Loucy (cell line): ENCODE data around the gene FKBP1A.

Experiments
- H2AFZ ChIP-seq: fragments of 200-600 bp; sonication (generic); 2 replicates; pipeline ENCODE4 v1.6.0; 2016; ENCODE audit warnings: antibody characterized with exemption, mild to moderate bottlenecking, low read length, moderate library complexity
- H3F3A ChIP-seq: fragments of 200-600 bp; 2 replicates; pipeline ENCODE4 v1.6.0; 2016; ENCODE audit warnings: antibody characterized with exemption, low read depth, mild to moderate bottlenecking
- H3K27me3 ChIP-seq: fragments of 200-600 bp; sonication (generic); 2 replicates; pipeline ENCODE4 v1.6.1; 2014; ENCODE audit warnings: low read length, mild to moderate bottlenecking; ENCODE audit not compliant: insufficient read depth, poor library complexity, severe bottlenecking
- H3K36me3 ChIP-seq: fragments of 200-600 bp; sonication (generic); 2 replicates; pipeline ENCODE4 v1.6.1; 2016; ENCODE audit warnings: low read length; ENCODE audit not compliant: insufficient read depth
- H3K4me1 ChIP-seq: fragments of 200-600 bp; sonication (generic); 2 replicates; pipeline ENCODE4 v1.5.1; 2014; ENCODE audit warnings: low read length, mild to moderate bottlenecking; ENCODE audit not compliant: insufficient read depth, poor library complexity, severe bottlenecking
- H3K4me2 ChIP-seq: fragments of 200-600 bp; sonication (generic); 2 replicates; pipeline ENCODE4 v1.6.0; 2014; ENCODE audit warnings: antibody characterized with exemption, low read length, low read depth, mild to moderate bottlenecking; ENCODE audit not compliant: poor library complexity, severe bottlenecking
- H3K4me3 ChIP-seq: fragments of 200-600 bp; sonication (generic); 2 replicates; pipeline ENCODE4 v1.5.1; 2014; ENCODE audit warnings: low read length, mild to moderate bottlenecking, mixed read lengths; ENCODE audit not compliant: poor library complexity, severe bottlenecking
- H3K79me2 ChIP-seq: fragments of 200-600 bp; sonication (generic); 2 replicates; pipeline ENCODE4 v1.6.1; 2014; ENCODE audit warnings: low read length; ENCODE audit not compliant: insufficient read depth
- H3K9ac ChIP-seq: fragments of 200-600 bp; sonication (generic); 2 replicates; pipeline ENCODE4 v1.6.0; 2014; ENCODE audit warnings: mild to moderate bottlenecking, low read depth, low read length, moderate library complexity; ENCODE audit not compliant: poor library complexity, severe bottlenecking
- H3K9me2 ChIP-seq: fragments of 200-600 bp; sonication (generic); replicated peaks from 2 replicates; pipeline ENCODE4 v1.6.1; 2016; ENCODE audit warnings: low read depth, low read length, mixed read lengths
- H3K9me3 ChIP-seq: fragments of 200-600 bp; sonication (generic); 2 replicates; pipeline ENCODE4 v1.6.1; 2014; ENCODE audit warnings: mild to moderate bottlenecking, antibody characterized with exemption, low read length, low read depth; ENCODE audit not compliant: insufficient read depth
- H4K20me1 ChIP-seq: fragments of 200-600 bp; sonication (generic); 2 replicates; pipeline ENCODE4 v1.6.0; 2014; ENCODE audit warnings: antibody characterized with exemption, low read length, mild to moderate bottlenecking; ENCODE audit not compliant: insufficient read depth, poor library complexity, severe bottlenecking
- EZH2phosphoT487 ChIP-seq: fragments of 200-600 bp; IDR thresholded peaks from 2 replicates; pipeline ENCODE4 v1.6.1; 2018; ENCODE audit warnings: antibody characterized with exemption, mild to moderate bottlenecking, moderate library complexity, borderline replicate concordance
- TF ChIP-seq, protein P1 (sequence below): fragments of 200-600 bp; sonication (generic); conservative IDR thresholded peaks from 2 replicates; pipeline ENCODE4 v1.5.1; 2014; ENCODE audit warnings: mild to moderate bottlenecking, antibody characterized with exemption, low read length

Gene FKBP1A

DNA sequence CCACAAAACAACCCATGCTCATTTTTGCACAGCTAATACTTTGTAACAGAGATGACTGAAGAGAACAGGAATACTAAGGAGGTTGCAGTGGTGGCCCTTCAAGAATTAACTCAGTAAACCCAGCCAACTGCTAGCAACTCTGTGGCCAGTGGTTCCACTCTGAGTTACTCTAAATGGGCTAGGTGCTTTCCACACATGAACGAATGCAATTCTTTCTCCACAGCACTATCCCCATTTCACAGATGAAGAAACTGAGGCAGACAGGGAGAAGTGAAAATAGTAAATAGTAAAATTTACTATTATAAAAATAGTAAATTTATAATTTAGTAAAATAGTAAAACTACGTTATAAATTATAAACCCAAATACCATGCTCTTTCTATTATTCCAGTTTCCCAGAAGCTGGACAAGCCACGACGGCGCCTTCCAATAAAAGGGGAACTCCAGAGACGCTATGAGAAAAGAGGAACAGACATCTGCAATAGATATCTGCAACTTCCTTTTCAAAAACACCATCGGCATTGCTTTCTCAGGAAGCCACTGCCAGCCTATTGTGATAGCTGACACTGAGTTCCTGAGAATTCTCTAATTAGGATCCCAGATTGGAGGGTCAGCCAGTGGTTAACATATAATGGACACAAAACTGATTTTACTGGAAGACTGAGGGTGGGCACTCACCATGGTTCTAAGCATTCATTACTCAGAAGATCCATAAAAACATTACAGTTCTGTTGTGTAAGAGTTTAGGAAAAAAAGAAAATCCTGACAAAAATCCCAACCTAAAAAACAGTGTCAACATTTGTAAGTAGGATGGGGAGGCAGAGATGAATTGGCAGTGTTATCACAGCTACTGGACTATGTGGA is 16.2 kb downstream of the FKBP1A start:
- peaks cover 78% of the 10 kb centered on the region for H4K20me1 ChIP-seq
- no peaks in the 10 kb centered on the region for H3K9me3 ChIP-seq
- no peak overlapping the region for H3K4me3 ChIP-seq
- TF ChIP-seq, protein P1, sequence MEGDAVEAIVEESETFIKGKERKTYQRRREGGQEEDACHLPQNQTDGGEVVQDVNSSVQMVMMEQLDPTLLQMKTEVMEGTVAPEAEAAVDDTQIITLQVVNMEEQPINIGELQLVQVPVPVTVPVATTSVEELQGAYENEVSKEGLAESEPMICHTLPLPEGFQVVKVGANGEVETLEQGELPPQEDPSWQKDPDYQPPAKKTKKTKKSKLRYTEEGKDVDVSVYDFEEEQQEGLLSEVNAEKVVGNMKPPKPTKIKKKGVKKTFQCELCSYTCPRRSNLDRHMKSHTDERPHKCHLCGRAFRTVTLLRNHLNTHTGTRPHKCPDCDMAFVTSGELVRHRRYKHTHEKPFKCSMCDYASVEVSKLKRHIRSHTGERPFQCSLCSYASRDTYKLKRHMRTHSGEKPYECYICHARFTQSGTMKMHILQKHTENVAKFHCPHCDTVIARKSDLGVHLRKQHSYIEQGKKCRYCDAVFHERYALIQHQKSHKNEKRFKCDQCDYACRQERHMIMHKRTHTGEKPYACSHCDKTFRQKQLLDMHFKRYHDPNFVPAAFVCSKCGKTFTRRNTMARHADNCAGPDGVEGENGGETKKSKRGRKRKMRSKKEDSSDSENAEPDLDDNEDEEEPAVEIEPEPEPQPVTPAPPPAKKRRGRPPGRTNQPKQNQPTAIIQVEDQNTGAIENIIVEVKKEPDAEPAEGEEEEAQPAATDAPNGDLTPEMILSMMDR: no peak
- no peak for TF ChIP-seq EZH2phosphoT487
- H3K9me2 ChIP-seq: no peaks in the 10 kb centered on the region
- peaks cover 38% of the 10 kb centered on the region for H3K36me3 ChIP-seq
- no peaks in the 10 kb centered on the region for H3F3A ChIP-seq
- H3K79me2 ChIP-seq: peaks cover 85% of the 10 kb centered on the region
- H3K4me2 ChIP-seq: no peak overlapping the region
- H3K9ac ChIP-seq: no peak overlapping the region
- H2AFZ ChIP-seq: no peak overlapping the region
- H3K27me3 ChIP-seq: no peaks in the 10 kb centered on the region
- peaks cover 28% of the 10 kb centered on the region for H3K4me1 ChIP-seq

DNA sequence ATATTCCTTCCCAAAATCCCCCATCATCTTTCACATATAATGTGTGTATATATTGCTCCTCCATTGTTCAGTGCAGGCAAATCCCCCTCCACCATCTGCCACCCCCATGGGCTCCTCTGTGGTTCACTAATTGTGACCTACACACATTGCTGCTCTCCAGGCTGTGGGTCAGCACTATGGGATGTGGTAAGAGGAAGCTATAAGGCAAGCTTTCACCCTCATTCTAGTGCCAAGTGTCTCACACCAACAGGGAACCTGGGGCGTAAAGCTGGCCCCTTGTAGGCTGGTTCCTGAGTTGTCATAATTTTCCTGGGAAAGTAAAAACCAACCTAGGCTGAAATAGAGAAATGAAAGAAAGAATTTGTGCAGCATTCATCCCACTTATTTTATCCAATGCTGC is 16.8 kb downstream of the FKBP1A start:
- Histone ChIP-seq H3K36me3 (peaks cover 44% of the 10 kb centered on the region), H3K4me3 (no peak overlapping the region), H3K79me2 (peaks cover 80% of the 10 kb centered on the region), H3K27me3 (no peaks in the 10 kb centered on the region), H3K9me2 (no peaks in the 10 kb centered on the region), H3F3A (no peaks in the 10 kb centered on the region), H3K9me3 (no peaks in the 10 kb centered on the region), H3K9ac (no peak overlapping the region), H3K4me2 (no peak overlapping the region), H2AFZ (no peak overlapping the region), H4K20me1 (peaks cover 74% of the 10 kb centered on the region), H3K4me1 (peaks cover 22% of the 10 kb centered on the region)
- TF ChIP-seq EZH2phosphoT487: no peak
- TF ChIP-seq, protein P1: no peak

DNA sequence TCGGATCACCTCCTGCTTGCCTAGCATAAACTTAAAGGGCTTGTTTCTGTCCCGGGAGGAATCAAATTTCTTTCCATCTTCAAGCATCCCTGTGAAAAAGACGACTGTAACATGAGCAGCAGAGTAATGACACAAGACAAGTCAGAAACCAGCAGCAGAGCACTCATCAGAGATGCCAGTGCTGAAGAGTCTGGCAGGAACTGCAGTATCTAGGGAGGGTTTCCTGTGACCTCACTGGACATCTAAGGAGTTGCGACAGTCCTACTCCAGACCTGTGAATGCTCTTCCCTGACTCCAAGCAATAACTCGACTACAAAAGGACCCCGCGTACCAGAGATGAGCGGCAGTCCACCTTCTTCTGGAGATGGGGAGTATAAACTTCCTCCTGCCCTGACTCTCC is 17.3 kb downstream of the FKBP1A start:
- H3K79me2 ChIP-seq: peaks cover 79% of the 10 kb centered on the region
- no peaks in the 10 kb centered on the region for H3K9me3 ChIP-seq
- H3K36me3 ChIP-seq: peaks cover 49% of the 10 kb centered on the region
- H4K20me1 ChIP-seq: peaks cover 70% of the 10 kb centered on the region
- no peak overlapping the region for H3K9ac ChIP-seq
- H3K27me3 ChIP-seq: no peaks in the 10 kb centered on the region
- no peak for TF ChIP-seq EZH2phosphoT487
- TF ChIP-seq, protein P1: no peak
- no peaks in the 10 kb centered on the region for H3F3A ChIP-seq
- H3K4me2 ChIP-seq: no peak overlapping the region
- H3K4me1 ChIP-seq: peaks cover 22% of the 10 kb centered on the region
- no peak overlapping the region for H3K4me3 ChIP-seq
- no peak overlapping the region for H2AFZ ChIP-seq
- H3K9me2 ChIP-seq: no peaks in the 10 kb centered on the region
